Prostate gland (tissue), 2 donors: ENCODE measurements around the gene RPL18. TPM values are rescaled to one million over a fixed set of nuclear protein-coding genes. Genes with fewer than 3 reads are reported as not detected.

Experiments
- DNase-seq: peaks from one replicate; pipeline ENCODE4 v3.0.0-alpha.2; 2019; ENCODE audit warnings: low spot score
- H3K27ac ChIP-seq, 2 donors: fragments of 200-600 bp; sonication (generic); 2 replicates each; pipeline ENCODE4 v1.5.1; 2017 to 2019
- H3K27me3 ChIP-seq: fragments of 200-600 bp; sonication (generic); replicated peaks from 2 replicates; pipeline ENCODE4 v1.5.1; 2019; ENCODE audit not compliant: insufficient read depth
- H3K36me3 ChIP-seq, 2 donors: fragments of 200-600 bp; sonication (generic); 1 replicate in 1 of 2; 2 replicates in 1 of 2; pipeline versions ENCODE4 v1.5.1 to v1.8.1; 2017 to 2019
- H3K4me1 ChIP-seq: fragments of 200-600 bp; sonication (generic); replicated peaks from 2 replicates; pipeline ENCODE4 v1.5.1; 2019
- H3K4me3 ChIP-seq, 2 donors: fragments of 200-600 bp; sonication (generic); 2 replicates each; pipeline ENCODE4 v1.5.1; 2017 to 2019
- H3K9me3 ChIP-seq: fragments of 200-600 bp; sonication (generic); 2 replicates; pipeline ENCODE4 v1.5.1; 2017
- CTCF ChIP-seq, 4 experiments: fragments of 200-600 bp in 2 of 4; fragments of 450-650 bp in 2 of 4; sonication (generic) in 2 of 4; IDR thresholded peaks; 1 replicate in 3 of 4; 2 replicates in 1 of 4; pipeline ENCODE4 v1.5.1; 2016 to 2019; ENCODE audit warnings: antibody characterized with exemption in 4 of 4, mild to moderate bottlenecking in 2 of 4, moderate library complexity in 2 of 4
- POLR2A ChIP-seq: fragments of 450-650 bp; IDR thresholded peaks from one replicate; pipeline ENCODE4 v1.6.1; 2016; ENCODE audit warnings: antibody characterized with exemption, mild to moderate bottlenecking
- POLR2AphosphoS5 ChIP-seq: sonication (generic); formaldehyde crosslinking; IDR thresholded peaks from one replicate; pipeline ENCODE4 v1.6.1; 2017; ENCODE audit warnings: antibody characterized with exemption
- whole genome bisulfite sequencing: methylation state at CpG from one replicate; pipeline ENCODE4 v1.1.5; 2018; 5-methylcytosine and 5-hydroxymethylcytosine counted together
- intact Hi-C: fragments of 100-400 bp; cut with DNase I; formaldehyde crosslinking; loops from one replicate; pipeline ENCODE4 v1.14.2; 2022
- total RNA-seq, 2 donors: library from RNA; depleted of rRNA; stranded (reverse); fragments of >200 nt; gene quantifications; one replicate each; pipeline ENCODE4 v1.1.0, GENCODE V29; 2016

RPL18 gene
- total RNA-seq, 2 donors from 2014 or later, result 2,096 to 3,914 TPM

GRCh38 chr19:48609571-48610108 lies 9.3 kb downstream of the RPL18 start:
- intact Hi-C loops, result no loop called here
- Histone ChIP-seq H3K4me3 (no peak overlapping the region), H3K27ac (no peak overlapping the region), H3K36me3 (no peaks in the 10 kb centered on the region), H3K4me1 (no peaks in the 10 kb centered on the region), H3K27me3 (no peaks in the 10 kb centered on the region), H3K9me3 (no peaks in the 10 kb centered on the region)
- TF ChIP-seq POLR2AphosphoS5, result no peak
- no peak for TF ChIP-seq POLR2A
- no peak for TF ChIP-seq CTCF (IDR thresholded peaks at IDR 0.05)
- WGBS, result 91% methylated on average over 17 of the region's 20 CpGs
- DNase-seq, result no peak

- DNase-seq, result no peak
- H3K27ac ChIP-seq, result no peak overlapping the region
- H3K4me3 ChIP-seq, result no peak overlapping the region
- 20% methylated on average over 9 of the region's 9 CpGs for WGBS
- no peaks in the 10 kb centered on the region for H3K27me3 ChIP-seq
- H3K4me1 ChIP-seq, result no peaks in the 10 kb centered on the region
- no peaks in the 10 kb centered on the region for H3K36me3 ChIP-seq
- H3K9me3 ChIP-seq, result no peaks in the 10 kb centered on the region
- intact Hi-C loops, result no loop called here
- TF ChIP-seq POLR2A (no peak), CTCF (IDR thresholded peaks at IDR 0.05) (peak in 2 of 4 experiments; percentile 38 to 43), POLR2AphosphoS5 (no peak)
Measured at GRCh38 chr19:48608798-48609263, 10.1 kb downstream of the RPL18 start.

- 88% methylated on average over 7 of the region's 7 CpGs for WGBS
- Histone ChIP-seq H3K4me1 (no peaks in the 10 kb centered on the region), H3K36me3 (no peaks in the 10 kb centered on the region), H3K27ac (no peak overlapping the region), H3K4me3 (no peak overlapping the region), H3K27me3 (no peaks in the 10 kb centered on the region), H3K9me3 (no peaks in the 10 kb centered on the region)
- no peak for DNase-seq
- intact Hi-C loops, result no loop called here
- TF ChIP-seq POLR2AphosphoS5 (no peak), CTCF (IDR thresholded peaks at IDR 0.05) (no peak), POLR2A (no peak)
Measured at GRCh38 chr19:48607359-48607755, 11.6 kb downstream of the RPL18 start.

- Histone ChIP-seq H3K4me3 (no peak within 1 kb of the TSS), H3K36me3 (no peaks in the 10 kb centered on the region), H3K9me3 (no peaks in the 10 kb centered on the region), H3K27ac (no peak within 1 kb of the TSS), H3K4me1 (no peaks in the 10 kb centered on the region), H3K27me3 (no peaks in the 10 kb centered on the region)
- intact Hi-C loops, result no loop called here
- TF ChIP-seq POLR2AphosphoS5, result no peak
- TF ChIP-seq POLR2A, result no peak
- TF ChIP-seq CTCF (IDR thresholded peaks at IDR 0.05), result no peak
- no peak for DNase-seq
- 89% methylated on average over 39 of the region's 39 CpGs for WGBS
Measured at GRCh38 chr19:48606463-48607358, 12.3 kb downstream of the RPL18 start, which contains the start of gene SPACA4. Gene SPACA4 (plus strand): TSS chr19:48606742. CDS start chr19:48606979, 237 bp downstream.
